Activated CD8-positive, alpha-beta memory T cell treated with anti-CD3 and anti-CD28 coated beads, Interleukin-2, amount 50 U/mL, for 48 hours (primary cell): ENCODE measurements around the gene BLMH.

Experiments used
- DNase-seq: peaks from one replicate; pipeline ENCODE4 v3.0.0-alpha.2; 2020

The BLMH gene

GRCh38 chr17:30291543-30292285 lies at the start of gene BLMH:
Gene BLMH, minus strand, starts transcription at chr17:30291944. Its CDS starts 125 bp downstream, at chr17:30291819.
- DNase-seq = peak; percentile 91

GRCh38 chr17:30340801-30341356 lies 49.1 kb upstream of the BLMH start:
- no peak for DNase-seq

- no peak for DNase-seq
Measured at GRCh38 chr17:30339086-30339485, 47.3 kb upstream of the BLMH start.

- no peak for DNase-seq
Measured at GRCh38 chr17:30337393-30337999, 45.8 kb upstream of the BLMH start.

GRCh38 chr17:30336369-30337171 lies 44.8 kb upstream of the BLMH start:
- DNase-seq = peak; percentile 68

- no peak for DNase-seq
Measured at GRCh38 chr17:30334421-30334820, 42.7 kb upstream of the BLMH start.

GRCh38 chr17:30333503-30334360 lies 42.0 kb upstream of the BLMH start, which contains the start of gene TMIGD1:
Gene TMIGD1, minus strand, starts transcription at chr17:30334057. Its CDS starts 1,924 bp downstream, at chr17:30332133.
- no peak for DNase-seq

- DNase-seq = no peak
Measured at GRCh38 chr17:30332057-30332542, 40.4 kb upstream of the BLMH start.

GRCh38 chr17:30326809-30327208 lies 35.1 kb upstream of the BLMH start:
- DNase-seq = no peak

GRCh38 chr17:30324723-30325122 lies 33.0 kb upstream of the BLMH start:
- DNase-seq = no peak

GRCh38 chr17:30323895-30324319 lies 32.2 kb upstream of the BLMH start:
- peak; percentile 59 for DNase-seq

- no peak for DNase-seq
Measured at GRCh38 chr17:30323262-30323894, 31.6 kb upstream of the BLMH start.

GRCh38 chr17:30321314-30321713 lies 29.6 kb upstream of the BLMH start:
- no peak for DNase-seq

- DNase-seq = no peak
Measured at GRCh38 chr17:30318155-30318554, 26.4 kb upstream of the BLMH start.

GRCh38 chr17:30316736-30317135 lies 25.0 kb upstream of the BLMH start:
- no peak for DNase-seq

GRCh38 chr17:30315106-30315505 lies 23.4 kb upstream of the BLMH start:
- no peak for DNase-seq

- no peak for DNase-seq
Measured at GRCh38 chr17:30314474-30314873, 22.7 kb upstream of the BLMH start.

- no peak for DNase-seq
Measured at GRCh38 chr17:30312226-30312625, 20.5 kb upstream of the BLMH start.

GRCh38 chr17:30310562-30310961 lies 18.8 kb upstream of the BLMH start:
- DNase-seq = no peak

GRCh38 chr17:30309591-30309990 lies 17.8 kb upstream of the BLMH start:
- DNase-seq = no peak

GRCh38 chr17:30308406-30308805 lies 16.7 kb upstream of the BLMH start:
- no peak for DNase-seq

GRCh38 chr17:30304778-30305177 lies 13.0 kb upstream of the BLMH start:
- DNase-seq = no peak
